ENCODE results near the gene XRRA1. TPM values are rescaled to one million over a fixed set of nuclear protein-coding genes. Genes with fewer than 3 reads are reported as not detected.
"Not testable (repeated sequence)": the region's sequence is repeated elsewhere in the genome, so short reads cannot be mapped to it uniquely, and the experiment has no call there.

The XRRA1 gene
- polyA plus RNA-seq, 1 experiment: 7.0 TPM

GRCh38 chr11:74839446-74839845 is 109.4 kb downstream of the XRRA1 start:
- Histone ChIP-seq H3K9me3 (ENCODE audit: control insufficient read depth, insufficient read depth, low read length) (no peaks in the 10 kb centered on the region; the same call in 1 of the 2 replicates), H3K4me3 (ENCODE audit: low read depth, low read length) (no peak overlapping the region), H3K27me3 (ENCODE audit: control insufficient read depth, insufficient read depth, low read length) (no peaks in the 10 kb centered on the region), H3K27ac (ENCODE audit: low read depth, low read length) (no peak overlapping the region)
- DNase-seq (ENCODE audit: low read depth, low spot score): no peak
- CTCF ChIA-PET: no interaction called here
- TF ChIP-seq CTCF (IDR thresholded peaks at IDR 0.05; ENCODE audit: low read depth, low read length): no peak
- POLR2A ChIA-PET: no interaction called here

- H3K9me3 ChIP-seq (ENCODE audit: control insufficient read depth, insufficient read depth, low read length): no peaks in the 10 kb centered on the region; the same call in 1 of the 2 replicates
- CTCF ChIA-PET: interaction anchor here (0.5 kb wide), 1 partner anchor 55 kb away, joined by 4 read pairs; no protein-coding TSS in a partner anchor
- POLR2A ChIA-PET: no interaction called here
- no peaks in the 10 kb centered on the region for H3K27me3 ChIP-seq (ENCODE audit: control insufficient read depth, insufficient read depth, low read length)
- no peak overlapping the region for H3K27ac ChIP-seq (ENCODE audit: low read depth, low read length)
- TF ChIP-seq CTCF (IDR thresholded peaks at IDR 0.05; ENCODE audit: low read depth, low read length): no peak
- no peak overlapping the region for H3K4me3 ChIP-seq (ENCODE audit: low read depth, low read length)
- no peak for DNase-seq (ENCODE audit: low read depth, low spot score)
These were observed 110.7 kb downstream of the XRRA1 start for GRCh38 chr11:74838188-74838587.

- CTCF ChIA-PET: no interaction called here
- no peak for DNase-seq (ENCODE audit: low read depth, low spot score)
- Histone ChIP-seq H3K27ac (ENCODE audit: low read depth, low read length) (no peak overlapping the region), H3K9me3 (ENCODE audit: control insufficient read depth, insufficient read depth, low read length) (no peaks in the 10 kb centered on the region), H3K27me3 (ENCODE audit: control insufficient read depth, insufficient read depth, low read length) (no peaks in the 10 kb centered on the region), H3K4me3 (ENCODE audit: low read depth, low read length) (no peak overlapping the region)
- POLR2A ChIA-PET: no interaction called here
- no peak for TF ChIP-seq CTCF (IDR thresholded peaks at IDR 0.05; ENCODE audit: low read depth, low read length)
These were observed 111.7 kb downstream of the XRRA1 start for GRCh38 chr11:74837191-74837590.

GRCh38 chr11:74826901-74827300 is 122.0 kb downstream of the XRRA1 start:
- DNase-seq (ENCODE audit: low read depth, low spot score): no peak
- Histone ChIP-seq H3K4me3 (ENCODE audit: low read depth, low read length) (no peak overlapping the region), H3K9me3 (ENCODE audit: control insufficient read depth, insufficient read depth, low read length) (peaks cover 13% of the 10 kb centered on the region), H3K27me3 (ENCODE audit: control insufficient read depth, insufficient read depth, low read length) (no peaks in the 10 kb centered on the region), H3K27ac (ENCODE audit: low read depth, low read length) (no peak overlapping the region)
- TF ChIP-seq CTCF (IDR thresholded peaks at IDR 0.05; ENCODE audit: low read depth, low read length): no peak
- CTCF ChIA-PET: no interaction called here
- POLR2A ChIA-PET: no interaction called here

- H3K27ac ChIP-seq (ENCODE audit: low read depth, low read length); POLR2A ChIA-PET; H3K4me3 ChIP-seq (ENCODE audit: low read depth, low read length); DNase-seq (ENCODE audit: low read depth, low spot score); H3K27me3 ChIP-seq (ENCODE audit: control insufficient read depth, insufficient read depth, low read length); CTCF ChIA-PET: not testable (repeated sequence)
- peaks cover 13% of the 10 kb centered on the region for H3K9me3 ChIP-seq (ENCODE audit: control insufficient read depth, insufficient read depth, low read length)
These were observed 123.3 kb downstream of the XRRA1 start for GRCh38 chr11:74825596-74825995.
